Endodermal cell (in vitro differentiated cells): Measurements from ENCODE around the gene LPAR3. TPM values are rescaled to one million over a fixed set of nuclear protein-coding genes. Genes with fewer than 3 reads are reported as not detected.

Source experiments
- DNase-seq: peaks from one replicate; pipeline ENCODE4 v3.0.0-alpha.2; 2017
- H3K27ac ChIP-seq: 2 replicates; pipeline ENCODE4 v1.5.1; 2013; ENCODE audit warnings: mild to moderate bottlenecking, low read depth, low read length, moderate library complexity
- H3K27me3 ChIP-seq: 2 replicates; pipeline ENCODE4 v1.6.1; 2013; ENCODE audit warnings: mild to moderate bottlenecking, low read length, moderate library complexity; ENCODE audit not compliant: insufficient read depth, control insufficient read depth, poor library complexity, severe bottlenecking
- H3K36me3 ChIP-seq: 2 replicates; pipeline ENCODE4 v1.7.0; 2013; ENCODE audit warnings: mild to moderate bottlenecking, low read length, moderate library complexity; ENCODE audit not compliant: control insufficient read depth, insufficient read depth
- H3K4me1 ChIP-seq: one replicate; pipeline ENCODE4 v1.7.0; 2013; ENCODE audit warnings: low read length; ENCODE audit not compliant: control insufficient read depth, insufficient read depth
- H3K4me3 ChIP-seq: 2 replicates; pipeline ENCODE4 v1.5.1; 2013; ENCODE audit warnings: mild to moderate bottlenecking, low read length, moderate library complexity
- H3K9ac ChIP-seq: 2 replicates; pipeline ENCODE4 v1.6.1; 2013; ENCODE audit warnings: mild to moderate bottlenecking, low read length, moderate library complexity; ENCODE audit not compliant: poor library complexity, severe bottlenecking; ENCODE audit errors: extremely low read depth
- H3K9me3 ChIP-seq: 2 replicates; pipeline ENCODE4 v1.6.1; 2013; ENCODE audit warnings: mild to moderate bottlenecking, low read length, moderate library complexity; ENCODE audit not compliant: control insufficient read depth
- H3K27ac Mint-ChIP-seq: 2 replicates; pipeline ENCODE4 v1.8.0; 2020; ENCODE audit warnings: mixed read lengths
- H3K27me3 Mint-ChIP-seq: 2 replicates; pipeline ENCODE4 v1.8.0; 2021; ENCODE audit warnings: mild to moderate bottlenecking, mixed read lengths; ENCODE audit not compliant: insufficient read depth
- H3K36me3 Mint-ChIP-seq: 2 replicates; pipeline ENCODE4 v1.8.0; 2020; ENCODE audit warnings: low read depth, mixed read lengths
- H3K4me1 Mint-ChIP-seq: 2 replicates; pipeline ENCODE4 v1.8.0; 2020; ENCODE audit warnings: mixed read lengths
- H3K4me3 Mint-ChIP-seq: 2 replicates; pipeline ENCODE4 v1.8.0; 2020; ENCODE audit warnings: mild to moderate bottlenecking, moderate library complexity, mixed read lengths
- H3K9me3 Mint-ChIP-seq: 2 replicates; pipeline ENCODE4 v1.8.0; 2020; ENCODE audit warnings: mild to moderate bottlenecking, mixed read lengths
- WGBS, 2 experiments: methylation state at CpG; one replicate each; pipeline versions ENCODE4 v1.1.5 to v1.1.7; 2013; ENCODE audit warnings: missing lambda C conversion rate in 2 of 2, mixed read lengths in 1 of 2; ENCODE audit not compliant: insufficient coverage in 1 of 2, insufficient read length in 1 of 2; 5-methylcytosine and 5-hydroxymethylcytosine counted together
- total RNA-seq, 2 donors: library from RNA; stranded (reverse); fragmentation: NEBNext Ultra II Directional in 1 of 2; extraction: Animal tissue kit (Norgen Biotek cat#: 25700) in 1 of 2; gene quantifications; 2 replicates in 1 of 2; 3 replicates in 1 of 2; pipeline ENCODE4 v1.2.1, GENCODE V29; 2021
- TF ChIP-seq, protein P1 (sequence below): fragments of 200-600 bp; sonication (generic); conservative IDR thresholded peaks from 2 replicates; pipeline ENCODE4 v1.5.0; 2021; ENCODE audit warnings: antibody characterized with exemption, mild to moderate bottlenecking

The LPAR3 gene
- total RNA-seq, 2 donors from 2014 or later, result 0.89 to 3.7 TPM

DNA sequence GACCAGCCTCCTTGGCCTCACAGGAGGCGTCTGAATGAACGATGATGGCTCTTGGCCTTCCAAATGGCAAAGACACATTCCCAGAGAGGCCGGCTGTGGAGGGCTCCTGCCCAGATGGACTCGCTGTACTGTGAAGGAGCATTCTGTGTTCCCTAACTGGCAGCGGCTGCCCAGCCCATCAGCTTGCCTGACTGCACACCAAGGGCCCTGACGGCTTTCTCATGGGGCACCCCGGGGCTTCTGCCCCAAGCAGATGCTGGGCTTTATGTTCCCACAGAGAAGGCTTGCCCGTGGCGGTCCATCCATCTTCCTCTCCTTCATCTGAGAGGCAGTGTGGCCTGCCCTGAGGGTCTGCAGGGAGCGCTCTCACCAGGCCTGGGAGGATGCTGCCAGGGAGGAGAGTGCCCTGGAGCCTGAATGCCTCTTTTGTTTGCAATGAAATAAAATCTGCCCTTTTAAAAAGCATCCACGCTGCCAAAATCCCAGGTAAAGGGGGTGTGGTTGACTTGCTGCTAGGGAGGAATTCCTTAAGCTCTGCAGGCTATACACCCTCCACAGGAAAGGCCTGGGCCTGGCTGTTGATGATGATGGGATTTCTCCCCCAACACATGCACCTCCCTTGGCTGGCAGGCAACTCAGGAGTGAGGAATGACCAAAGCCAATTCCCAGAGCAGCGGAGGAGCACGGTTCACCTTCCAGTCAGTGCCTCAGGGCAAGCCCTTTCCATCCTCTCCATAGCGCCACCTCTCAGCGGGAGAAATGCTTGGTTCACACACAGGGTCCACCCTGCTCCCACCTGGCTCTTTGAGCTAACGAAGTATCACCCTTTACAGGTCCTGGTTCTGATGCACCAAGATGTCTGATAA, 118.1 kb downstream of the LPAR3 start:
- H3K9ac ChIP-seq, result no peak overlapping the region
- peak overlapping the region; percentile 74 for H3K27ac ChIP-seq
- H3K27me3 Mint-ChIP-seq, result peaks cover 85% of the 10 kb centered on the region
- DNase-seq, result peak; percentile 85
- peaks cover 3% of the 10 kb centered on the region for H3K9me3 Mint-ChIP-seq
- H3K36me3 ChIP-seq, result no peaks in the 10 kb centered on the region
- WGBS, 2 experiments, result 60 to 77% methylated on average over 5 to 16 of the region's 16 CpGs
- no peaks in the 10 kb centered on the region for H3K4me1 Mint-ChIP-seq
- no peaks in the 10 kb centered on the region for H3K36me3 Mint-ChIP-seq
- H3K27me3 ChIP-seq, result peaks cover 64% of the 10 kb centered on the region
- H3K4me3 ChIP-seq, result no peak overlapping the region
- H3K9me3 ChIP-seq, result no peaks in the 10 kb centered on the region
- no peak overlapping the region for H3K4me3 Mint-ChIP-seq
- H3K27ac Mint-ChIP-seq, result no peak overlapping the region
- TF ChIP-seq, protein P1, sequence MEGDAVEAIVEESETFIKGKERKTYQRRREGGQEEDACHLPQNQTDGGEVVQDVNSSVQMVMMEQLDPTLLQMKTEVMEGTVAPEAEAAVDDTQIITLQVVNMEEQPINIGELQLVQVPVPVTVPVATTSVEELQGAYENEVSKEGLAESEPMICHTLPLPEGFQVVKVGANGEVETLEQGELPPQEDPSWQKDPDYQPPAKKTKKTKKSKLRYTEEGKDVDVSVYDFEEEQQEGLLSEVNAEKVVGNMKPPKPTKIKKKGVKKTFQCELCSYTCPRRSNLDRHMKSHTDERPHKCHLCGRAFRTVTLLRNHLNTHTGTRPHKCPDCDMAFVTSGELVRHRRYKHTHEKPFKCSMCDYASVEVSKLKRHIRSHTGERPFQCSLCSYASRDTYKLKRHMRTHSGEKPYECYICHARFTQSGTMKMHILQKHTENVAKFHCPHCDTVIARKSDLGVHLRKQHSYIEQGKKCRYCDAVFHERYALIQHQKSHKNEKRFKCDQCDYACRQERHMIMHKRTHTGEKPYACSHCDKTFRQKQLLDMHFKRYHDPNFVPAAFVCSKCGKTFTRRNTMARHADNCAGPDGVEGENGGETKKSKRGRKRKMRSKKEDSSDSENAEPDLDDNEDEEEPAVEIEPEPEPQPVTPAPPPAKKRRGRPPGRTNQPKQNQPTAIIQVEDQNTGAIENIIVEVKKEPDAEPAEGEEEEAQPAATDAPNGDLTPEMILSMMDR, result peak; percentile 60
- no peaks in the 10 kb centered on the region for H3K4me1 ChIP-seq

DNA sequence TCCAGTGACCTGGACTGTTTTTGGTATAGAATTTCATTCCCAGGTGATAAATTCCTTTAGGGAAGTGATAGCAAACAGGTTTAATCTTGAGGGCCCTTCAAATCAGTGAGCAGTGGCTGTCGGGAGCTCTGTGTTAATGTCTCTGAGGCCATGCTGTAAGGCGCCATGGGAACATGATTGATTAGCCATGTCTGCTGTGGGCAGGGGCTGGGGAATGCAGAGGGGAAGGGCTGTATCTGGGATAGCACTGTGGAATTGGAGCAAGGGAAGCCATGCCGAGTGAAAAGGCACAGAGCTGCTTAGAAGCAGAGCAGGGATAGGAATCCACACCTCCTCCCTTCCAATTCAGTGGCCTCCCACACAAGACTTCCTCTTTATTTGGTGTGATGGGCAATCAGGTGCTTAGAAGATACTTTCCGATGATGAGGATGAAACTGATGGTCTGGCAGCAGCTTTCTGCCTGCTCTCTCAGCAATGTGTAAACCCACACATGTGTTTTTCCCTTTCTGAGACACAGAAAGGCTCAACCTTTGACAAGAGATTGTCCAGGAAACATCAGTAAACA, 119.0 kb downstream of the LPAR3 start:
- TF ChIP-seq, protein P1, result no peak
- no peak overlapping the region for H3K9ac ChIP-seq
- no peaks in the 10 kb centered on the region for H3K4me1 ChIP-seq
- H3K27me3 ChIP-seq, result peaks cover 68% of the 10 kb centered on the region
- WGBS, 2 experiments, result 71 to 81% methylated on average over 1 to 4 of the region's 4 CpGs
- Mint-ChIP-seq H3K4me3 (no peak overlapping the region), H3K9me3 (peaks cover 3% of the 10 kb centered on the region), H3K36me3 (no peaks in the 10 kb centered on the region), H3K27ac (no peak overlapping the region), H3K4me1 (no peaks in the 10 kb centered on the region), H3K27me3 (peaks cover 86% of the 10 kb centered on the region)
- no peaks in the 10 kb centered on the region for H3K9me3 ChIP-seq
- no peak for DNase-seq
- peak overlapping the region; percentile 74 for H3K27ac ChIP-seq
- no peak overlapping the region for H3K4me3 ChIP-seq
- H3K36me3 ChIP-seq, result no peaks in the 10 kb centered on the region

- H3K36me3 Mint-ChIP-seq, result no peaks in the 10 kb centered on the region
- no peaks in the 10 kb centered on the region for H3K9me3 Mint-ChIP-seq
- H3K27me3 ChIP-seq, result peaks cover 76% of the 10 kb centered on the region
- TF ChIP-seq, protein P1, result no peak
- peaks cover 91% of the 10 kb centered on the region for H3K27me3 Mint-ChIP-seq
- no peak overlapping the region for H3K27ac ChIP-seq
- no peak for DNase-seq
- no peak overlapping the region for H3K4me3 ChIP-seq
- no peak overlapping the region for H3K4me3 Mint-ChIP-seq
- no peaks in the 10 kb centered on the region for H3K36me3 ChIP-seq
- no peak overlapping the region for H3K27ac Mint-ChIP-seq
- H3K9ac ChIP-seq, result no peak overlapping the region
- WGBS, 2 experiments, result 85 to 92% methylated on average over 3 to 6 of the region's 6 CpGs
- no peaks in the 10 kb centered on the region for H3K4me1 ChIP-seq
- H3K4me1 Mint-ChIP-seq, result no peaks in the 10 kb centered on the region
- no peaks in the 10 kb centered on the region for H3K9me3 ChIP-seq
Observed at GRCh38 chr1:84773195-84773594, 119.8 kb downstream of the LPAR3 start.
